ENCODE measurements around the gene OSBPL9.

DNA sequence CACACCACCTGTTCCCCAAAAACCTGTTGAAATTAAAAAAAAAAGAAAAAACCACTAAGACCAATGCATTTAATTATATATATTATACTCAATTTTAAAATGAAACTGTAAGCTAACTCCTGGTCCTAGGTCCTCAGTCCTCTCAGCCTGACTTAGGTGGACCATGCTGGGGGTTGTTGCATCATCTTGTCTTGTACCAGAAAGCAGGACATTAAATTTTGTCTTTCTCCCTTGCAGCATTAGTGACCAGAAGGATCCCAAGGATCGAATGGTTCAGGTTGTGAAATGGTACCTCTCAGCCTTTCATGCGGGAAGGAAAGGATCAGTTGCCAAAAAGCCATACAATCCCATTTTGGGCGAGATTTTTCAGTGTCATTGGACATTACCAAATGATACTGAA, 164.0 kb downstream of the OSBPL9 start:
- TF ChIP-seq, protein P1, sequence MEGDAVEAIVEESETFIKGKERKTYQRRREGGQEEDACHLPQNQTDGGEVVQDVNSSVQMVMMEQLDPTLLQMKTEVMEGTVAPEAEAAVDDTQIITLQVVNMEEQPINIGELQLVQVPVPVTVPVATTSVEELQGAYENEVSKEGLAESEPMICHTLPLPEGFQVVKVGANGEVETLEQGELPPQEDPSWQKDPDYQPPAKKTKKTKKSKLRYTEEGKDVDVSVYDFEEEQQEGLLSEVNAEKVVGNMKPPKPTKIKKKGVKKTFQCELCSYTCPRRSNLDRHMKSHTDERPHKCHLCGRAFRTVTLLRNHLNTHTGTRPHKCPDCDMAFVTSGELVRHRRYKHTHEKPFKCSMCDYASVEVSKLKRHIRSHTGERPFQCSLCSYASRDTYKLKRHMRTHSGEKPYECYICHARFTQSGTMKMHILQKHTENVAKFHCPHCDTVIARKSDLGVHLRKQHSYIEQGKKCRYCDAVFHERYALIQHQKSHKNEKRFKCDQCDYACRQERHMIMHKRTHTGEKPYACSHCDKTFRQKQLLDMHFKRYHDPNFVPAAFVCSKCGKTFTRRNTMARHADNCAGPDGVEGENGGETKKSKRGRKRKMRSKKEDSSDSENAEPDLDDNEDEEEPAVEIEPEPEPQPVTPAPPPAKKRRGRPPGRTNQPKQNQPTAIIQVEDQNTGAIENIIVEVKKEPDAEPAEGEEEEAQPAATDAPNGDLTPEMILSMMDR (conservative IDR thresholded peaks at IDR 0.05) = no peak
- no peak for TF ChIP-seq EZH2 (IDR thresholded peaks at IDR 0.05; ENCODE audit: low read depth)
